ENCODE results near the gene CDHR5.
"Not testable (repeated sequence)": the region's sequence is repeated elsewhere in the genome, so short reads cannot be mapped to it uniquely, and the experiment has no call there.

The CDHR5 gene, protein sequence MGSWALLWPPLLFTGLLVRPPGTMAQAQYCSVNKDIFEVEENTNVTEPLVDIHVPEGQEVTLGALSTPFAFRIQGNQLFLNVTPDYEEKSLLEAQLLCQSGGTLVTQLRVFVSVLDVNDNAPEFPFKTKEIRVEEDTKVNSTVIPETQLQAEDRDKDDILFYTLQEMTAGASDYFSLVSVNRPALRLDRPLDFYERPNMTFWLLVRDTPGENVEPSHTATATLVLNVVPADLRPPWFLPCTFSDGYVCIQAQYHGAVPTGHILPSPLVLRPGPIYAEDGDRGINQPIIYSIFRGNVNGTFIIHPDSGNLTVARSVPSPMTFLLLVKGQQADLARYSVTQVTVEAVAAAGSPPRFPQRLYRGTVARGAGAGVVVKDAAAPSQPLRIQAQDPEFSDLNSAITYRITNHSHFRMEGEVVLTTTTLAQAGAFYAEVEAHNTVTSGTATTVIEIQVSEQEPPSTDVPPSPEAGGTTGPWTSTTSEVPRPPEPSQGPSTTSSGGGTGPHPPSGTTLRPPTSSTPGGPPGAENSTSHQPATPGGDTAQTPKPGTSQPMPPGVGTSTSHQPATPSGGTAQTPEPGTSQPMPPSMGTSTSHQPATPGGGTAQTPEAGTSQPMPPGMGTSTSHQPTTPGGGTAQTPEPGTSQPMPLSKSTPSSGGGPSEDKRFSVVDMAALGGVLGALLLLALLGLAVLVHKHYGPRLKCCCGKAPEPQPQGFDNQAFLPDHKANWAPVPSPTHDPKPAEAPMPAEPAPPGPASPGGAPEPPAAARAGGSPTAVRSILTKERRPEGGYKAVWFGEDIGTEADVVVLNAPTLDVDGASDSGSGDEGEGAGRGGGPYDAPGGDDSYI

DNA sequence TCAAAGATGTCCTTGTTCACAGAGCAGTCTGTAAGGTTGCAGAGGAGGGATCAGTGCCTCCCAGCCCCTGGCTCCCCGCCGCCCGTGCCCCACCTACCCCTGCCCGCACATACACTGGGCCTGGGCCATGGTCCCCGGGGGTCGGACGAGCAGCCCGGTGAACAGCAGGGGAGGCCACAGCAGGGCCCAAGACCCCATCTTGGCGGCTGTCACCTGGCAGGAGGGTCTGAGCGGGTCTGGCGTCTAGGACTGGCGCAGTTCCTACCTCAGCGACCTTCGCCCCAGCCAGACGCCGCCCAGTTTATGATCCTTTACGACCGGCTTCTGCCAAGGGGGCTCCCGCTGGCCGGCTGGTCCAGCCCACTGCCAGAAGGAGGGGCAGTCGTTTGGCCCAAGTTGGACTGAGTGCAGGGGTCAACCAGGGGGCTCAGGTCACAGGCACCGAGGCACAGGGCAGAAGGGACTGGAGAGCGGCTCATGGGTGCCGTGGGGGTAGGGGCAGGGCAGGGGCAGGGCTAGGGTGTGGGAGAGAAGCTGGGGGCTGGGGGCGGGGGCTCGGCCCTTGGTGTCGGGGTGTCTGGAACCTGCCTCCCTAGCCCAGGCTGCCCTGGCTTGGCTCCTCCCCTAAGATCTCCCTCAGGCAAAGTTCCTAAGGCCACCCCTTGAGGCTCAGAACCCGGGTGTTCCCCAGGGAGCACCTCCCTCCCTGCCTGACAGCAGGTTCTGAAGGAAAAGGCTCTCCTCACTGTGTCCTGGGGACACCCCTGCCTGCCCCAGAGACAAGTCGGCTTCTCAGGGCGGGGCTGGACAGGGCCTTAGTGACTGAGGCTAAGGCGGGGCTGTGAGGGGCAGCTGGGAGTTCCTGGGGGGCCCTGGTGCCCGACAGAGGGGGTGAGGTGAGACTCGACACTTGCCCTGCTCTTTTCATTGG lies at the start of gene CDHR5:
Gene CDHR5, minus strand, starts transcription at position 251 of the 931 bp plus-strand sequence. Its CDS starts 53 bp downstream, at position 198.
- DNase-seq: no peak

DNA sequence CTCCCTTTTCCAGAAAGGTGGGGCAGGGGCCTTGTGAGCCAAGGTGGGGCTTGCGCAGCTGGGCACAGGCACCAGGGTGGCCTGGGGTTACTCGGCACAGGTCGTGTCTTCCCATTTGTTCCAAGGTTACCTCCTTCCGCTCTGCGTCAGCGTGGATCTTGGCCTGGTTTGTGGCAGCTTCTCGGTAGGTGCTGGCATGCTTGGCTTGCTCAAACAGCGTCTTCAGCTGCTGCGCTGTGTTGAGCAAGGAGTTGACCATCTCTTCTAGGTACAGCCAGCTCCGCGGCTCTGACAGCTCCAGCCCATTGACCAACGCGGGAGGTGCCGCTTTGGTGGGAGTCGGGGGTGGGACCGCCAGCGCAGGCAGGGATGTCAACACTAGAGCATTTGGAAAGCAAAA lies 49.7 kb upstream of the CDHR5 start:
- no peak for DNase-seq

DNA sequence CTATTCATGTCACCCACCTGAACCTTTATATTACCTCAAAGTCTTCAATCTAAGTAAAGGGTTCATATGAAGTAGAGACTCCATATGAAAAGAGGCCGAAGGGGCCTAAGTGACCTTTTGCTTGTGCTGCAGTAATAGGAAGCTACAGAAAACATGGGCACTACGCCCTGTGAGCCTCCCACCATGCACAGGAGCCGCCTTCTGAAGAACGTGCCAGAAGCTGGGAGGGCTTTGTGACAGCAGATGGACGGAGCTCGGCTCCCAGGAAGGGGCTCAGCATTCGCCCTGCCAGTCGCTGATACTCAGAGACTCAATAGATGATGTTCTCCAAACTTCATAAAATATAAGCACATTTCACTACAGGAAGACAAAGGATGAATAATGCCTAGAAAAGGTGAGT lies 49.1 kb upstream of the CDHR5 start:
- no peak for DNase-seq

DNA sequence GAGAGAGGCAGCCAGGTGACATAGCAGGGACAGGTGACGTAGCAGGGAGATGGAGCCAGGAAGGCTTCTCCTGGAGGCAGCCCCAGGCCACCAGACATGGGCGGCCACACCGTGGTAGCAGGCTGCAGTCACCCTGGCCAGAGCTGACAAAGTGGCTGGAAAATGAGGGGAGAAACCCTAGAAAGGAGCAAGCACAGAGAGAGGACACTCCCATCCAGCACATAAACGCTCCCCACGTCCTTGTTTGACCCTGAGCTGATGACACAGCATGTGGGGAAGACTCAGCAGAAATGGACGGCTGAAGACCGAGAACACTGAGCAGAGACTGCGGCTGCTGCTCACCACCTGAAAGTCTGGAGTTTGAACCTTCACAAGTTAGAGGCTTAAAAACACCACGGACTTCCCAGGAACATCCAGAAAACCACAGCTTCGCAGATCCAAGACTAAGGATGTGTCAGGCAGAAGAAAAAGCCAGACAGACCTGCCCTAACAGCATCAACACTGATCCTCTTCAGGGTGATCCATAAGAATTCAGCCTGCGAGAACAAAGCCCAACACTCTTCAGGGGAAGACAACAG lies 41.0 kb upstream of the CDHR5 start:
- DNase-seq: no peak

DNA sequence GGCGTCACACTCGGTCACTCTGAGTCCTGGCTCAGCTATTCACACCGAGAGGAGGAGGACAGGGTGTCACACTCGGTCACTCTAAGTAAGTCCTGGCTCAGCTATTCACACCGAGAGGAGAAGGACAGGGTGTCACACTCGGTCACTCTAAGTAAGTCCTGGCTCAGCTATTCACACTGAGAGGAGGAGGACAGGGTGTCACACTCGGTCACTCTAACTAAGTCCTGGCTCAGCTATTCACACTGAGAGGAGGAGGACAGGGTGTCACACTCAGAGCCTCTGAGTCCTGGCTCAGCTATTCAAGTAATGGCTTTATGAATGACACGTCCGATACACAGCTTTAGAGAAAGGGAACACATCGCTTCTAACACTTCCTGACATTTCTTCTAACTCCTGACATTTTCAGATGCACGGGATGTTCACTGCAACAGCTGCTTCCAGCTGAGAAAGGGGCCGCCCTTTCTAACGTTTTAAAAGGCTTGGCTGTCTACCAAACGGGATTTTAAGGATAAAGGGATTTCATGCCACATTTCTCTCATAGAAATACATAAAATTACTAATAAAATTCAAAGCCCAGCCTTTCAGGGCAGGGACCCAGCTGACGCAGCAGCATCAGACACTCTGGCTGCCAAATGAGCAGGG lies 40.4 kb upstream of the CDHR5 start:
- no peak for DNase-seq

DNA sequence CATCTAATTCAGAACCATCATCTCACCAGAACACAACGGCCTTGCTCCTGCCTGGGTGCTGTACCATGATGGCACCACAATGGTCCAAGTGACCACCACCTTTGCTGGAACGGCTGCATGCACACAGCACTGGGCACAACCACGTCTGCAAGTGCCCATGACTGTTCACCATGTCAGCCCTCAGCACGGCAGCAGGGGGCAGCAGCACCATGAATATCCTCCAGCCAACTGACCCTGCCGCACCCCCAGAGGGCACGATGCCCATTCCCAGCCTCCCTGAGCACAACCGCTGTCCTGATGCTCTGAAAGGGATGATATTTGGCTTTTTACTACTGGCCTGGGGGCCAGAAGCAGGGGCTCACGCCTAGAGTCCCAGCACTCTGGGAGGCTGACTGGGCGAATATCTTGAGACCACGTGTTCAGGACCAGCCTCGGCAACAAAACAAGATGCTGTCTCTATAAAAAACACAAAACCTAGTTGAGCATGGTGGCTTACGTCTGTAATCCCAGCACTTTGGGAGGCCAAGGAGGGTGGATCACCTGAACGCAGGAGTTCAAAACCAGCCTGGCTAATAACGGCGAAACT lies 38.0 kb upstream of the CDHR5 start:
- DNase-seq: peak; percentile 49

DNA sequence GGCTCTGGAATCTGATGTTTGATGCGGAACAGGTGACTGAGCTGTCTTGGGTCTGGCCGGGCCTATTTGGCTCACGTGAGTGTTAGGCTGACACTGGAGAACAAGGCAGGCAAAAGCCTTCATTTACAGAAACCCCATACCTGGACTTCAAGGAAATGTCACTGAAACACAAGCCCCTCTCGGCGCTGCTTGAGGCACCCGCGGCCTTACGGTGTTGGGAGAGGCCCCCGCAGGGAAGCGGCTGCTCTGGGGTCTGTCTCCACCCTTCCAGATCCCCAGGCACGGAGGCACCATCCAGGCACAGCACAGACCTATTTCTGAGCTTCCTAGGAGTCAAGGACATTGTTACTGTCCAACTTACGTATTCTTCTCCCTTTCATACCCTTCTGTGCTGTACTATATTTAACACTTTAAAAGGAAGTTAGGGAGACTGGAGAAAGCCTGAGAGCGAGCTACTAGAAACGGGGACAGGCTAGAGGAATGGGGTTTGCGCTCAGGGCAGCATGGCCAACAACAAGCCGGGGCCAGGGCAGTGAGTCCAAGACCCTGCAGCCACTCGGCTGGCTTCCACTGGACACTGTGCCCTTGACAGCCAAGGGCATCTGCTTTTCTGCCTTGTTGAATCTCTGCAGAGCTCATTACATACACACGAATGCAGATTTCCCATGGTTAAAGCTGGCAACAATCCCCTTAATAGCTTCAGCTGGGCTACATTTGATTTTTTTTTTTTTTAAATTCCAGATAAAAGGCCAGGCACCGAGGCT lies 36.1 kb upstream of the CDHR5 start:
- DNase-seq: no peak

DNA sequence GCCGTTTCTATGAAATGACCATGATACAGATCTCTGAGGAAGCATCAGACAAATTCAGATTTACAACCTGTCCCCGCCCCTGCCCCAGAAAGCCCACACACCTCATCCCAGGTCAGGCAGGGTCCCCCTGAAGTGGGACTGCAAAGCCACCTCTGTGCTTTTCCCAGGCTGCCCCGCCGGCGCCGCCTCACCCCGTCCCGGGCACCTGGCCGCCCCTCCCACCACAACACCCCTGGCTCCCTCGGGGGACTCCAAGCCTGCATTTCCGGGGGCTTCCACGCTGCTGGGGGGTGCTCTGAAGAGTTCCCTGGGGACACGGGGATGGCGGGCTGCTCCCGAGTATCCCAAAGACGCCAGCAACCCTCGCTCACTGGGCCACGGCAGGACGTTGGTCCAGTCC lies 35.5 kb upstream of the CDHR5 start:
- no peak for DNase-seq

DNA sequence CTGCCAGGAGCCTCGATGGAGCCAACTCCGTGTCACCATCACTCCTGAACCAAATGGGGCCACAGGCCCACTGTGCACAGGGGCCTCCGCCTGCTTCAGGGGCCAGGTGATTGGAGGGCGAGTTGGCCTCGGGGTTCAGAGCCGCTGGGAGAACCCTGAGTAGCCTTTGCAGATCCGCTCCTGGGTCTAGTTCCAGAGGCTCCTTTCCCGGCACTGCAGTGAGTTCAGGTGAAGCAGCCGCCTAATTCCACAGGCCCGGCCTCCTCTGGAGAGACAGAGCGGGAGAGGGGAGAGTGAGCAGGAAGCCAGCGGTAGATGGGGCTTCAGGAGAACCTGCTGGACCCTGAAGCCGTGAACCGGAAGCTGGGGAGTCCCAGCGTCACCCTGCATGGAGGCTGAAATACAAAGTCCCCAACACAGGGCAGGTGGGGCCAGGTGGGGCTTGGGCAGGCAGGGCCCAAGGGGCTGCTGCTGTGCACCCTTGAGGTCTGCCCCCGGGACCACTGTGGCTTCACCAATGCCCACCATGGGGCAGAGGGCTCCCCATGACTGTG lies 34.9 kb upstream of the CDHR5 start:
- DNase-seq: no peak

DNA sequence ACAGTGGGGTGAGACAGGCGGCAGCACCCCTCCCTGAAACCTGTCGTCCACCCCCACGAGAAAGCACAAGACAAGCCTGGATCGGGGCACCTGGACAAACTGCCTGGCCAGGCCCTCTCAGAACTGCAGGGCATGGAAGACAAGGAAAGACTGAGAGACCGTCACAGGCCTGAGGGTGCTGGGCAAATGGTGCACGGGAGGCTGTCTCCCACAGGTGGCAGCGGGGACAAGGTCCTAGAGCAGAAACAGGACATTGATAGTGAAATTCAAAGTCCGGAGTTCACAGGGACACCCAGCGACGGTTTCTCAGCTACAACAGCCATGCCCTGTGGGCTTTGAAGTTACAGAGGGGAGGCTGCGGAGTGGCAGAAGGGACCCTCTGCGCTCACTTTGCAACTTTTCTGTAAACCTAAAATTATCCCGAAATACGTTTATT lies 33.0 kb upstream of the CDHR5 start:
- no peak for DNase-seq

DNA sequence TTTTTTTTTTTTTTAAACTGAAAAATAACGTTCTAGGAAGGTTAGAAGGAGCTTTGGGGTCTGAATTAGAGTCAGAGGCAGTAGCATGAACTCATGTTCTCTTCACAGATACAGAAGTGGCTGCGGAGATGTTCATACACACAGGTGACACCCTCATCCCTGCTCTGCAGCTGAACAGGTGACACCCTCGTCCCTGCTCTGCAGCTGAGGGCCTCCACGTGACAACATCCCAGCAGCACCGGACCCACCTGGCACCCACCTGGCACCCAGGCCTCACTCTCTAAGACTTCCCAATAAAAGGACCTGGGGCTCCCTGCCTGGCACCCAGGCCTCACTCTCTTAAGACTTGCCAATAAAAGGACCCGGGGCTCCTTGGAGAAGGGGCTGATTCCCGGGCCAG lies 32.1 kb upstream of the CDHR5 start:
- no peak for DNase-seq

DNA sequence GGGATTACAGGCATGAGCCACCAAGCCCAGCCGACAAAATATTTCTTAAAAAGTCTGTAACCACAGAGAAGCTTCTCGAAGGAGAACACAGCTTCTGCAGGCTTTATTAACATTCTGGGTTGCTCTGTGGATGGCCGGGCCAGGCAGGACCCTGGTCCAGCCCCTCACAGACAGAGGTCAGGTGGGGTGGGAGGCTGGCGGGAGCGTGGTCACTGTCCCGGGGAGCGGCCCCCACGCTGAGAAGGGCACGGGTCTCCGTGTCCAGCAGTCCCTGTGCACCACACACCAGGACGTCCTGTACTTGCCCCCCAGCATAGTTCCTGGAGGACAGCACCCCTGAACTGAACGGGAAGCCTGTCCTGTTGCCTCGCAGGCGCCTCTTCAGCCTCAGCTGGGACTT lies 31.7 kb upstream of the CDHR5 start:
- no peak for DNase-seq

DNA sequence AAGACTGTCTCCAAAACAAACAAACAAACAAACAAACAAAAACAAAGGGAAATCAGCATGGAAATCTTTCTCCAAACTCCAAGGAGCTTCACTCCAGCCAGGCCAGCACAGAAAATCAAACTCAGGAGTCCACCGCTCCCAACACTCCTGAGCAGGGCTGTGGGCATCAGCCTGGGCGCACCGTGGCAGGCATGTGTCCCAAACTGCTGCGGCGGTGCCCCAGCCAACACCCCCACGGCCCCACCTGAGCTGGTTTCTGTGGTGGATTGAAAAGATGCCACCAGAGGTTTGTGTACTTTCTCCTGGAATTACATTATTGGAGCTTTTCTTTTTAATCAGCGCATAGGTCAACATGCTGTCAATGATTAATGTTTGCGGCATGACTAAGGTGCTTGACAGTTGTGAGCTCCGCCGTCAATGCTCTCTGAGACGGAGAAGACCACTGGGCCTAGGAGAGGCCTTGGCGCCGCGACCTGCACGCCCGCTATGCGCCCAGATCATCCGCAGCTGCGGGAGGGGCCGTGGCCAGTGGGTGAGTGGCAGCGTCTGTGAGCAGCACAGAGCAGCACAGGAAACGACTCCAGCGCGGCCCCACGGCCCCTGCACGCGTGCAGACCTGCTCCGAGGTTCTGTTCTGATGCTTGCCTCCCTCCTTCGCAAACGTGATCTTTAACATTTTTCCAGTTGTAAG lies 30.4 kb upstream of the CDHR5 start:
- no peak for DNase-seq

DNA sequence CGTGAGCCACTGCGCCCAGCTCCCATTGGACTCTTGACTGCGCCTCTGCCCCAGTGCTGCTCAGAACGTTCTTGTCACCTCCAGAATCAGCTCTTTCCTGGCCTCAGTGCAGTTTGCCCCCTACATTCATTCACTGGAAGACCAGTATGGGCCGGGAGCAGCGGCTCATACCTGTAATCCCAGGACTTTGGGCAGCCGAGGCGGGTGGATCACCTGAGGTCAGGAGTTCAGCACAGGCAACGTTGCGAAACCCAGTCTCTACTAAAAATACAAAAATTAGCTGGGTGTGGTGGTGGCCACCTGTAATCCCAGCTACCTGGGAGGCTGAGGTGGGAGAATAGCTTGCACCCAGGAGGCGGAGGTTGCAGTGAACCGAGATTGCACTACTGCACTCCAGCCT lies 29.7 kb upstream of the CDHR5 start:
- DNase-seq: not testable (repeated sequence)

DNA sequence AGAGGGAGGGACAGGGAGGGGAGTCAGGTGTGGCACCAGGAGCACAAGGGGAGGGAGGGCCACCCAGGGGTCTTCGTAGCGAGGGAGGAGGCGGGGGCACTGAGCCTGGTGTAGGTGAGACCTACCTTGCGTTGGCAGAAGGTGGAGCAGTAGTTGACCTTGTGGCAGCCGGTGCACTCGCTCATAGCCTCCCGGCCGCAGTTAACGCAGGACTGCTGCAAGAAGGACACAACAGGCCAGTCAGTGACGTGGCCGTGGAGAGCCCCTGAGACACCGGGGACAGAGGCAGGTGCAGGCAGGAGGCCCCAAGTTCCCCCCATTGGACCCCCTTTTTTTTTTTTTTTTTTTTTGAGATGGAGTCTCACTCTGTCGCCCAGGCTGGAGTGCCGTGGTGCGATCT lies 29.1 kb upstream of the CDHR5 start:
- DNase-seq: no peak

DNA sequence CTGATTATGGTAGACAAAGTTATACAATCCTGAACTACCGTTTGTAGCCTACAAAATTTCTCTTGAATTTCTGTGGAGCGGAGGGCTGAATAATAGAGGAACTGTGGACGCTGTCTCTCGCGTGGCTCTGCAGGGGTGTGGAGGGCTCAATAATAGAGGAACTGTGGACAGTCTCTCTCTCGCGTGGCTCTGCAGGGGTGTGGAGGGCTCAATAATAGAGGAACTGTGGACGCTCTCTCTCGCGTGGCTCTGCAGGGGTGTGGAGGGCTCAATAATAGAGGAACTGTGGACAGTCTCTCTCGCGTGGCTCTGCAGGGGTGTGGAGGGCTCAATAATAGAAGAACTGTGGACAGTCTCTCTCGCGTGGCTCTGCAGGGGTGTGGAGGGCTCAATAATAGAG lies 28.4 kb upstream of the CDHR5 start:
- DNase-seq: not testable (repeated sequence)

DNA sequence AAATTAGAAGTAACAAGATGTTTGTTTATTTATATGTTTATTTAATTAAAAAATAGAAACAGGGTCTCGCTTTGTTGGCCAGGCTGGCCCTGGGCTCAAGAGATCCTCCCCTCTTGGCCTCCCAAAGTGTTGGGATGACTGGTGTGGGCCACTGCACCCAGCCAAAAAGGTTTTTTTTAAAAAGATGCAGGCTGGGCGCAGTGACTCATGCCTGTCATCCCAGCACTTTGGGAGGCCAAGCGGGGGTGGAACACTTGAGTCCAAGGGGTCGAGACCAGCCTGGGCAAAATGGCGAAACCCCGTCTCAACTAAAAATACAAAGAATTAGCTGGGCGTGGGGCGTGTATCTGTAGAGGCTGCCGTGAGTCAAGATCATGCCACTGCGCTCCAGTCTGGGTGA lies 25.7 kb upstream of the CDHR5 start:
- DNase-seq: no peak

DNA sequence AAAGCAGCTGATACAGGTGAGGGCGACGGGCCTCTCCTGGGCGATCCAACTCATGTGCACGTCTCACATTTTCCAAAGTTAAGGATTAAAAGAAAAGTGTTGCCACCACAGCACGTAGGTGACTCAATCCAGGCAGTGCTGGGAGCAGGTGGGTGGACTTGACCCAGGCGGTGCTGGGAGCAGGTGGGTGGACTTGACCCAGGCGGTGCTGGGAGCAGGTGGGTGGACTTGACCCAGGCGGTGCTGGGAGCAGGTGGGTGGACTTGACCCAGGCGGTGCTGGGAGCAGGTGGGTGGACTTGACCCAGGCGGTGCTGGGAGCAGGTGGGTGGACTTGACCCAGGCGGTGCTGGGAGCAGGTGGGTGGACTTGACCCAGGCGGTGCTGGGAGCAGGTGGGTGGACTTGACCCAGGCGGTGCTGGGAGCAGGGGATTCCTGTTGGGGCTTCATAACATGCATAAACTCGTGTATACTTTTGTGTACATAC lies 23.0 kb upstream of the CDHR5 start:
- DNase-seq: not testable (repeated sequence)

DNA sequence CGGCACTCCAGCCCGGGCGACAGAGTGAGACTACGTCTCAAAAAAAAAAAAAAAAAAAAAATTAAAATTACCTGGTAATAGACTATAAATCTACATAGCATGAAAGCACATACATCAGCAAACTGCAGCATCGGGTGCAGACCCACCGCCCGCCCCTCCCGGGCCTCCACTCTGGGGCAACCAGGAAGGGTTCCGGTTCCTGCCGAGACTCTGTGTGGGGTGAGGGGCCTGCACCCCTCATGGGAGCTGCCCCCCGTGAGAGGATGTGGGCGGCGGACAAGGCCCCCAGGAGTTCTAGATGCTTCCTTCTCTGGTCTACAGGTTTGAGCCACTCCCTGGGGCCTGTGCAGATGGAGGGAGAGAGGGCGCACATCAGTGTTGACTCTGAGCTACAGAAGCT lies 21.5 kb upstream of the CDHR5 start:
- DNase-seq: no peak

DNA sequence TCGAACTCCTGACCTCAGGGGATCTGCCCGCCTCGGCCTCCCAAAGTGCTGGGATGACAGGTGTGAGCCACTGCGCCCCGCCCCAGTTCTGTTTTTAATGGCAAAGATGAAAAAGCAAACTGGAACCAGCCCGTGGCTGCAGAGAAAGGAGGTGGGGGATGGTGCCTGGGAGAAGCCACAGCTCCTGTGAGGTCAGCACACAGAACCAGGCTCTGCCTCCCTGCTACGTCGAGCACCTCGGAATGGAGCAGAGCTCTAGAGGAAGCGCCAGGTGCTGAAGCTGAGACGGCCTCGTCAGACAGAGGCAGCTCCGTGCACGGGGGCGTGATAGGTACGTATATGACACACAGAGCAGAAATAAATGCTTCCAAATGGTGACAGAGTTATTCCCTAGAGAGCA lies 20.8 kb upstream of the CDHR5 start:
- DNase-seq: no peak
